ENCODE results near the gene PTPRS.

Gene PTPRS

DNA sequence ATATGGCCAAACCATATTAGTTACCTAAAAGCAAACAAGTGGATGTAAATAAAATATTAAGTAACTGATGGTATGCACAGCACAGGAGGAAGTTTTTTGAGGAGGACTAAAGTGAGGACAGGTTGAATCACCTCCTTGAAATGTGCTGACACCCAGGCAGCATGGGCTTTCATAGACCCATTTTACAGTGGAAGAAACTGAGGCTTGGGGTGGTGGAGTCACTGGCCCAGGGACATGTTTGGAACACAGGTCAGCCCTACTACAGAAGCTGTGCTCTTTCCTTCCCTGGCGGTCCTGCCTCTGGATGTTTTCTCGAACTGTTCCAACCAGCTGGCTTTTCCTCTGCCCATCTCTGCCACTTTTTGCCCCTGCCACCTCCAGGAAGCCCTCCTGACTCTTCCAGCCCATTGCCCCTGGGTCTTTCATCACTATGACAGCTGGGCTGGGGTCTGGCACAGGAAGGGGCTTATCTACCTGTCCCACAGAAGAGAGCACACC, 11.2 kb upstream of the PTPRS start:
- TF ChIP-seq, protein P1, sequence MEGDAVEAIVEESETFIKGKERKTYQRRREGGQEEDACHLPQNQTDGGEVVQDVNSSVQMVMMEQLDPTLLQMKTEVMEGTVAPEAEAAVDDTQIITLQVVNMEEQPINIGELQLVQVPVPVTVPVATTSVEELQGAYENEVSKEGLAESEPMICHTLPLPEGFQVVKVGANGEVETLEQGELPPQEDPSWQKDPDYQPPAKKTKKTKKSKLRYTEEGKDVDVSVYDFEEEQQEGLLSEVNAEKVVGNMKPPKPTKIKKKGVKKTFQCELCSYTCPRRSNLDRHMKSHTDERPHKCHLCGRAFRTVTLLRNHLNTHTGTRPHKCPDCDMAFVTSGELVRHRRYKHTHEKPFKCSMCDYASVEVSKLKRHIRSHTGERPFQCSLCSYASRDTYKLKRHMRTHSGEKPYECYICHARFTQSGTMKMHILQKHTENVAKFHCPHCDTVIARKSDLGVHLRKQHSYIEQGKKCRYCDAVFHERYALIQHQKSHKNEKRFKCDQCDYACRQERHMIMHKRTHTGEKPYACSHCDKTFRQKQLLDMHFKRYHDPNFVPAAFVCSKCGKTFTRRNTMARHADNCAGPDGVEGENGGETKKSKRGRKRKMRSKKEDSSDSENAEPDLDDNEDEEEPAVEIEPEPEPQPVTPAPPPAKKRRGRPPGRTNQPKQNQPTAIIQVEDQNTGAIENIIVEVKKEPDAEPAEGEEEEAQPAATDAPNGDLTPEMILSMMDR (IDR thresholded peaks at IDR 0.05): no peak

DNA sequence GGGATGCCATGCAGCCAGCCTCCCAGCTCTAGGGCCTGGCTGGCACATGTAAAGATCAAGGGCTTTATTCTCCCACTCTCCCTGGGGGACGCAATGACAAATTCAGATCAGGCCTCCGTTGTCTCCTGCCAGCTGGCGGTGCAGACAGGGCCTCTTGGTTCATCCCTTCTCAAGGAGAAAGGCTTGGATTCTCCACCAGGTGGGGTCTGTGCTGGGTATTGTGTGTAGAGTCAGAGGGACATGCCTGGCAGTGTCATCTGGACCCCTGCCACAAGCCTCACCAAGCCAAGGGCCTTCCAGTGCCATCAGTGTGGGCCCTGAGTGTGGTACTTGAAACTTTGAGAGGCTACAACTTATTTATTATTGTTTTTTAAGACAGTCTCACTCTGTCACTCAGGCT, 8.4 kb upstream of the PTPRS start:
- TF ChIP-seq, protein P1 (IDR thresholded peaks at IDR 0.05): no peak

DNA sequence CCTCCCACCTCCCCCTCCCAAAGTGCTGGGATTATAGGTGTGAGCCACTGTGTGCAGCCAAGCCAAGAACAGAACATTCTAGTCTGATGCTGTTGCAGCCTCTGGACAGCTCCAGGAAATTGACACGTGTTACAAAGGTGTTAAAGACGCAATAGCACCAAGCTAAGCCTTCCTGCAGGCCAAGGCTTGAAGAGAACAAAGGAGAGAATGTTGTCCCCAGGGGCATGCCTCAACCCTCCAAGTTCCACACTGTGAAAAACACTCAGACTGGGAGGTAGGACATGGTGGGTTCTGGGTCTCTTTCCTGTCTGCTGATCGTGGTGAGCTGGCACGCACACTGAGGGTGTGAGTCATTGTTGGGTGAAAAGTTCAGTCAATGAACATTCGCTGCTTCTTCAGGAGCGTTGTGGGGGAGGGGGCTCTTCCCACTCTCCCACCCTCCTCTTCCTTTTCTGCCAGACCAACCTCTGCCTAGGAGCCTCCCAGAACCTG, 5.3 kb upstream of the PTPRS start:
- TF ChIP-seq, protein P1 (IDR thresholded peaks at IDR 0.05): no peak

DNA sequence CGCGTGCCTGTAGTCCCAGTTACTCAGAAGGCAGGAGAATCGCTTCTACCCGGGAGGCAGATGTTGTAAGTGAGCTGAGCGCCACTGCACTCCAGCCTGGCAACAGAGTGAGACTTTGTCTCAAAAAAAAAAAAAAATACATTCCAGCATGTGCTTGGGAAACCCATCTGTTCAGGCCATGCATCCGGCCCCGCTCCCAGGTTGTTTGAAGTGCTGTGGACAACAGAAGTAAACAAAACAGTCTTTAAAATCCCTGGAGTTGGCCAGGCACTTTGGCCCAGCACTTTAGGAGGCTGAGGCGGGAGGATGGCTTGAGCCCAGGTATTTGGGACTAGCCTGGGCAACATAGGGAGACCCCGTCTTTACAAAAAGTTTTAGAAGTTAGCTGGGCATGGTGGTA, 3.2 kb upstream of the PTPRS start:
- TF ChIP-seq, protein P1 (IDR thresholded peaks at IDR 0.05): no peak

DNA sequence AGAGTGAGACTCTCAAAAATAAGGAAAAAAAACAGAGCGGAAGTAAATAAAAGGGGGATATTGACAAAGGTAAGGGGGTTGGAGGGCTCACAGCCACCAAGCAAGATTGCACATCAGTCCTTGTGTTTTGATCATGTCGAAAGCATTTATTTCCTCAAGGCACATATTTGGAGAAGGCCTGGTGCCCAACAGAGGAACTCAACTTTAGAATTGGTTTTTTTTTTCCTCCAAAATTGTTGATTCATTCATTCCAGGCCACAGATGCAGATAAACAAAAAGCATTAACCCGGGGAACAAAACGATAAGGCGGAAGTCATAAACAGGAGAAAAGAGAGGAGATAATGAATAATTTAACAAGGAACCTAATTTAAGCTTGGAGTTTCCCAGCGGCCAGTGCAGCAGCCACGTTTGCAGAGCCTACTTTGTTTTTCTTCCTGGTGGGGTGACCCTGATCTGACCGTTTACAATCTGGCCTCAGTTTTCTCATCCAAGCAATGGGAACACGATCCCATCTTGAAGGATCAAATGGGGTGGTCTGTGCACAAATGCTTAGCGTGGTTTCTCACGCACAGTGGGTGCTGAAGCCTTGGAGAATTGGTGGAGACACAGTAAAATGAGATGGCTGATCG, 2.1 kb upstream of the PTPRS start:
- TF ChIP-seq, protein P1 (IDR thresholded peaks at IDR 0.05): no peak

DNA sequence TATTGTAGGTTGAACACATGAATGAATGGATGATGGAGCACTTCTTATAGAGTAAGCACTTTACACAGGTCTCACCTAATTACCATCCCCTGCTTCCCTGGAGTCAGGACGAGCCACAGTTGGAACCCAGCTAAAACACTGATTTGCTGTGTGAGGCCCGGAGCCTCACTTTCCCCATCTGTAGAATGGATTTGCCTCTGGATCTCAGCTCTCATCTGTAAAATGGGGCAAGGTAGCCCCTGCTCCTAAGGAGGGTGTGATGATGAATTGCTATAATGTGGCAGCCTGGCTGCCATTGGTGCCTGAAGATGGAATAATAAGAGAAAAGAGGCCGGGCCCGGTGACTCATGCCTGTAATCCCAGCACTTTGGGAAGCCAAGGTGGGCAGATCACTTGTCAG, 1.4 kb upstream of the PTPRS start:
- TF ChIP-seq, protein P1 (IDR thresholded peaks at IDR 0.05): no peak

DNA sequence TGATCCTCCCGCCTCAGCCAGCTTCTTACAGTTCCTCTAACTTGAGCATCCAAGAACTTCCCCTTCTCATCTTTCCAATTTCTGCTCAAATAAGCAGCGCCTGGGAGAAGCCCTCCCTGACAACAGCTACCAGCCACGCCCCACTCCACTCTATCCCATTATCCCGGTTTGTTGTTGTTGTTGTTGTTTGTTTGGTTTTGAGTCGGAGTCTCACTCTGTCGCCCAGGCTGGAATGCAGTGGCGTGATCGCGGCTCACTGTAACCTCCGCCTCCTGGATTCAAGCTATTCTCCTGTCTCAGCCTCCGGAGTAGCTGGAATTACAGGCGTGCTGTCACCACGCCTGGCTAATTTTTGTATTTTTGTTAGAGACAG, 822 bp upstream of the PTPRS start:
- TF ChIP-seq, protein P1 (IDR thresholded peaks at IDR 0.05): no peak
